ENCODE data around the gene LAMB1. TPM values are rescaled to one million over a fixed set of nuclear protein-coding genes. Genes with fewer than 3 reads are reported as not detected.

The LAMB1 gene
- polyA plus RNA-seq, 1 donor from 2014 or later: 7.6 TPM

GRCh38 chr7:108045154-108045553 lies 42.2 kb upstream of the LAMB1 start:
- H3K9me3 ChIP-seq (ENCODE audit: low read length): no peaks in the 10 kb centered on the region
- no peaks in the 10 kb centered on the region for H3F3A ChIP-seq (ENCODE audit: insufficient read depth, low read length, poor library complexity, severe bottlenecking)
- H3K9me2 ChIP-seq (ENCODE audit: insufficient read depth, low read length): no peaks in the 10 kb centered on the region
- no peaks in the 10 kb centered on the region for H3K79me2 ChIP-seq (replicated peaks; ENCODE audit: insufficient read depth, low read length)
- H2AFZ ChIP-seq (ENCODE audit: low read depth, low read length): no peak overlapping the region
- TF ChIP-seq REST (IDR thresholded peaks at IDR 0.05; ENCODE audit: borderline replicate concordance) (peak; percentile 44), MXI1 (conservative IDR thresholded peaks at IDR 0.05; ENCODE audit: poor library complexity, severe bottlenecking) (no peak), SMC3 (conservative IDR thresholded peaks at IDR 0.05; ENCODE audit: poor library complexity) (no peak), EP300 (conservative IDR thresholded peaks at IDR 0.05; ENCODE audit: poor library complexity, severe bottlenecking) (peak; percentile 74), POLR2AphosphoS5 (IDR thresholded peaks at IDR 0.05) (peak; percentile 62), TAF1 (IDR thresholded peaks at IDR 0.05; ENCODE audit: low read depth) (no peak)
- peak overlapping the region; percentile 42 for H3K9ac ChIP-seq (ENCODE audit: low read length)
- peak overlapping the region; percentile 5 for H3K4me2 ChIP-seq (ENCODE audit: low read length)
- peak overlapping the region; percentile 28 for H3K4me3 ChIP-seq (ENCODE audit: low read length)
- no peaks in the 10 kb centered on the region for H4K20me1 ChIP-seq (ENCODE audit: insufficient read depth)
- no peaks in the 10 kb centered on the region for H3K27me3 ChIP-seq (ENCODE audit: insufficient read depth, low read depth, low read length)
- peak overlapping the region; percentile 83 for H3K27ac ChIP-seq (ENCODE audit: low read length)
- no peaks in the 10 kb centered on the region for H3K36me3 ChIP-seq (ENCODE audit: insufficient read depth, low read length)

GRCh38 chr7:108044345-108044744 lies 41.4 kb upstream of the LAMB1 start:
- H2AFZ ChIP-seq (ENCODE audit: low read depth, low read length): no peak overlapping the region
- H3F3A ChIP-seq (ENCODE audit: insufficient read depth, low read length, poor library complexity, severe bottlenecking): no peaks in the 10 kb centered on the region
- H3K9me3 ChIP-seq (ENCODE audit: low read length): no peaks in the 10 kb centered on the region
- H3K9ac ChIP-seq (ENCODE audit: low read length): no peak overlapping the region
- H3K9me2 ChIP-seq (ENCODE audit: insufficient read depth, low read length): no peaks in the 10 kb centered on the region
- no peaks in the 10 kb centered on the region for H3K79me2 ChIP-seq (replicated peaks; ENCODE audit: insufficient read depth, low read length)
- H4K20me1 ChIP-seq (ENCODE audit: insufficient read depth): no peaks in the 10 kb centered on the region
- H3K36me3 ChIP-seq (ENCODE audit: insufficient read depth, low read length): no peaks in the 10 kb centered on the region
- H3K4me2 ChIP-seq (ENCODE audit: low read length): no peak overlapping the region
- no peak overlapping the region for H3K27ac ChIP-seq (ENCODE audit: low read length)
- TF ChIP-seq EZH2 (IDR thresholded peaks at IDR 0.05; ENCODE audit: borderline replicate concordance, insufficient read depth, low read length, poor library complexity, severe bottlenecking) (no peak), EP300 (conservative IDR thresholded peaks at IDR 0.05; ENCODE audit: poor library complexity, severe bottlenecking) (no peak), RAD21 (conservative IDR thresholded peaks at IDR 0.05) (no peak), POLR2AphosphoS5 (IDR thresholded peaks at IDR 0.05) (no peak), CTCF (IDR thresholded peaks at IDR 0.05; ENCODE audit: poor library complexity, severe bottlenecking) (no peak)
- H3K27me3 ChIP-seq (ENCODE audit: insufficient read depth, low read depth, low read length): no peaks in the 10 kb centered on the region
- no peak overlapping the region for H3K4me3 ChIP-seq (ENCODE audit: low read length)

GRCh38 chr7:108038986-108039385 lies 36.0 kb upstream of the LAMB1 start:
- no peaks in the 10 kb centered on the region for H3K27me3 ChIP-seq (ENCODE audit: insufficient read depth, low read depth, low read length)
- H3K9me3 ChIP-seq (ENCODE audit: low read length): no peaks in the 10 kb centered on the region
- H3K4me2 ChIP-seq (ENCODE audit: low read length): no peak overlapping the region
- no peak overlapping the region for H3K27ac ChIP-seq (ENCODE audit: low read length)
- no peak overlapping the region for H2AFZ ChIP-seq (ENCODE audit: low read depth, low read length)
- no peak overlapping the region for H3K4me3 ChIP-seq (ENCODE audit: low read length)
- H4K20me1 ChIP-seq (ENCODE audit: insufficient read depth): no peaks in the 10 kb centered on the region
- no peaks in the 10 kb centered on the region for H3K36me3 ChIP-seq (ENCODE audit: insufficient read depth, low read length)
- no peak for TF ChIP-seq SMC3 (conservative IDR thresholded peaks at IDR 0.05; ENCODE audit: poor library complexity)
- TF ChIP-seq RAD21 (conservative IDR thresholded peaks at IDR 0.05): no peak
- no peak for TF ChIP-seq REST (IDR thresholded peaks at IDR 0.05; ENCODE audit: borderline replicate concordance)
- H3K79me2 ChIP-seq (replicated peaks; ENCODE audit: insufficient read depth, low read length): no peaks in the 10 kb centered on the region
- H3K9ac ChIP-seq (ENCODE audit: low read length): no peak overlapping the region
- H3F3A ChIP-seq (ENCODE audit: insufficient read depth, low read length, poor library complexity, severe bottlenecking): no peaks in the 10 kb centered on the region
- H3K9me2 ChIP-seq (ENCODE audit: insufficient read depth, low read length): no peaks in the 10 kb centered on the region

Measured in neural cell (in vitro differentiated cells).